ENCODE results near the gene IL17REL.

DNA sequence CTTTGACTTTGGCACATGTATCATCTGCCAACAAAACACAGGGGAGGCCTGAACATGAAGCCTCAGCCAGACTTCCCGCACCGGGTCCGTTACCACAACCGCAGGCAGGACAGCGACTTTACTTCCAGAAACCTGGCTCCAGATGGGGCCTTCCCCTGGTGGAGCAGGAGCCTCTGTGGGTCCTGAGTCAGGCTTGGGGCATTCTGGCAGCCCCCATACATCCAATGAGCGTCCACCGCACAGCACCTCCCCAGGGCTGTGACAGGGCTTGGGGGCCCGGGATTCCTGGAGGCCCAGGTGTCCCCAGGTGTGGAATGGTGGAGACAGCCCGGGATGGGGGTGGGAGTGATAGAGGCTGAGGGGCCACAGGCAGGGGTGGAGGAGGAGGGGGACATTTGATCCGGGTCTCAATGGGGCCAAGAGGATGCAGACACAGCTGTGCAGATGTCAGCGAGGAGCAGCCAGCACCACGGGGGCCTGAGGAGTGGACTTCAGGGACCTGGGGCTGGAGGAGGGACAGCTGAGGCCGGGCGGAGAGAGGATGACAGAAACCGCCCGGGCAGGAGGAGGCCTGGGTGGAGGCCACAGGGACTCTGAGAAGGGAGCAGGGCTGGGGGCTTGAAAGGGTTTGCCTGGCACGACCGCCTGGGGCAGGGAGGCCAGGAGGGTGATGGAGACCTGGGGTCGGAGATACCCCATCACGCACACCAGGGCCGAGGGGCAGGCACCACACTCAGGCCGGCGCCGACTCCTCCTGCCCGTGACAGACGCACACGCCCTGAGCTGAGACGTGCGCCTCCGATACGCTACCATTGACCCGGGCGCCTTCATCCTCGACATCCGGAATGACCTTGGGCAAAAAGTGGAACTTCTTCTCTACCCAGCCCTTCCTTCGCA is 37.0 kb upstream of the IL17REL start:
- no peak for TF ChIP-seq GATA2 (IDR thresholded peaks at IDR 0.05; ENCODE audit: low read depth, low read length)
- no peak for TF ChIP-seq GATA3 (IDR thresholded peaks at IDR 0.05; ENCODE audit: low read depth, low read length)

All from SH-SY5Y (cell line).